Activated CD4-positive, alpha-beta T cell treated with anti-CD3 and anti-CD28 coated beads for 4 hours (primary cell): Measurements from ENCODE around the gene MAPKAPK3.

Experiments
- DNase-seq, 2 donors: peaks; one replicate each; pipeline ENCODE4 v3.0.0-alpha.2; 2020

MAPKAPK3 gene

DNA sequence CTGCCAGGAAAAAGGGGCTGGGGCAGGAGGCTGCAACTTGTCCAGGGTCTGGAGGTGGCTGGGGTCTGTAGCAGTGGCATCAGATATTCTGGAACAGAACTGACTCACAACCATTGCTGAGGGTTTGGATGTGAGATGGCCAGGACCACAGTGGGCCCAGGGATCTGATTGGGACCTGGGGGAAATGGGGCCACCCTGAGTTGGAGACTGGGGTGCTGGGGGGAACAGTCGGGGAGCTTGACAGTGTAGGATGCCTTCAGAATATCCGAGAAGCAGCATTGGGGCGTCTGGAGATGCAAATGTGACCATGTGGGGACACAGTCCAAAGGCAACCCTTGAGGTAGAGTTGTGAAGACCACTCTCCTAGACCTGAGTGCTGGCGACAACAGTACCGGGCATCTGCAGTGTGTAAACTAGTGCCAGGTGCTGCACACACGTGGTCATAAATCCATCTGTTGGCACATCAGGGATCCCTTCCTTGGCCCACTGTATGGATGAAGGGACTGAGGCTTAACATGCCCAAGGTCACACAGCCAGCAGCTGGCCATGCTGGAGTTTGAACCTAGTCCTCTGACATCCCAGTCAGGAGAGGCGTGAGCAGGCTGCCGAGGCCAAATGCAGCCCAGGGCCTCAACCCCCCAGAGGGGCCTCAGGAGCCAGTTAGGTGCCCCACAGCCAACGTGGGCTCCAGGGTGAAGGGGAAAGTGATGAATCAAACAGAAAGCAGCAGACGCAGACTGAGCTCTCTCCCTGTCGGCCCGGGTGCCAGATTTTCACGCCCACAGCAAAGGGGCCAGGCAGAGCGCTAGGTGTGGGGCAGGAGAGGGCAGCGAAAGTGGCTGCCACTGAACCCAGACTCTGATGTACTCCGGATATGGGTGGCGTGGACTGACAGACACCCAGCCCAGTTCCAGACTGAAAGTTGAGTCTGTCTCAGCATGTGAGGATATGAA is 28.9 kb upstream of the MAPKAPK3 start:
- DNase-seq = peak; percentile 64 to 72

- DNase-seq = no peak
These were observed 28.1 kb upstream of the MAPKAPK3 start for GRCh38 chr3:50588759-50589433.

- DNase-seq = no peak
These were observed 25.7 kb upstream of the MAPKAPK3 start for GRCh38 chr3:50591196-50591741.

- no peak for DNase-seq
These were observed 24.4 kb upstream of the MAPKAPK3 start for GRCh38 chr3:50592568-50592967.

DNA sequence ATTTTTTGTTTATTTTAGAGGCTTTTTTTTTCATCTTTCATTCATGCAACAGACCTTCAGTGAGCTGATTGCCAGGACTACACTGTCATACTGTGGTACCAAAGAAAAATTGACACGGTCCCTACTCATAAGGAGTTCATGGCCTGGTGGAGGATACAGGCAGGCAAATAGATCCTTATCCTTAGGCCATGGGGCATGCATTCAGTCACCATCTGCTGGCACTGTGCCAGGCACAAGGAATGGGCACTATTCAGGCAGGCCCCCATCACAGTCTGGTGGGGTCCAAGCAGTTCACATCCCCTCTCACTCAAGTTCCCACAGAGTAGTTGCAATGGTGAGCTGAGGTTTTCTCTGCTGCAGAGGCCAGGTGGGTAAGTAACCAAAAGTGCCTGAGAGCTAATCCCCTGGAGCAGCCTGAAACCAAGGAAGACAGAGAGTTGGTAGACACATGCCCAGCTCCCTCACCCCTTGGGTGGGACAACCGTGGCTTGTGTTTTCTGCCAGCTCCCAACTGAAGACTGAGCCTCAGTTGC is 22.6 kb upstream of the MAPKAPK3 start:
- no peak for DNase-seq

DNA sequence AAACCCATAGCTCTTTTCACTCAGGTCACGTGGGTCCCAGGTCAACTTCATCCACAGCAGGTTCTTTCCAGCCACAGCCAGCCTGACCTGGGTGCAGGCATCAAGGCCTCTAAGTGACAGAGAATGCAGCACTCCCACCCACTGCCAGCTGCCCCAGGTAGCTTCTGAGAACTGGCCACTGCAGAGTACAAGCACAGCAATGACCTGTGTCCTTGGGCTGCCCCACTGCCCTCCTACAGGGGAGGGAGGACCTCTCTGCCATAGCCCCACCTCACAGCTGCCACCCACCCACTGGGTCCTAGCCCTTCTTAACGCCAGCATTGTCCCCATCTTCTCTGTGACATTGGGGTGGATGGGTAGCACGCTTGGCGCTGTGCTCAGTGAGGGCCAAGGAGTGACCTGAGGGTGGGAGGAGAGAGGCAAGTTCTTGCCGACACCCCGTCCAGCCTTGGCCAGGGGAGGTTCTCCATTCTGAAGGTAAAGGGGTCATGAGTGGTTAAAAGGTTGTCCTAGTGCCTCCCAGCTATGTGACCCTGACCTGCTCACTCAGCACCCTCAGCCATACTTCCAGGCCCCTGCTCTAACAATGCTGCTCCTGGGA is 17.7 kb upstream of the MAPKAPK3 start:
- no peak for DNase-seq

GRCh38 chr3:50599716-50600118 is 17.2 kb upstream of the MAPKAPK3 start:
- DNase-seq = no peak

DNA sequence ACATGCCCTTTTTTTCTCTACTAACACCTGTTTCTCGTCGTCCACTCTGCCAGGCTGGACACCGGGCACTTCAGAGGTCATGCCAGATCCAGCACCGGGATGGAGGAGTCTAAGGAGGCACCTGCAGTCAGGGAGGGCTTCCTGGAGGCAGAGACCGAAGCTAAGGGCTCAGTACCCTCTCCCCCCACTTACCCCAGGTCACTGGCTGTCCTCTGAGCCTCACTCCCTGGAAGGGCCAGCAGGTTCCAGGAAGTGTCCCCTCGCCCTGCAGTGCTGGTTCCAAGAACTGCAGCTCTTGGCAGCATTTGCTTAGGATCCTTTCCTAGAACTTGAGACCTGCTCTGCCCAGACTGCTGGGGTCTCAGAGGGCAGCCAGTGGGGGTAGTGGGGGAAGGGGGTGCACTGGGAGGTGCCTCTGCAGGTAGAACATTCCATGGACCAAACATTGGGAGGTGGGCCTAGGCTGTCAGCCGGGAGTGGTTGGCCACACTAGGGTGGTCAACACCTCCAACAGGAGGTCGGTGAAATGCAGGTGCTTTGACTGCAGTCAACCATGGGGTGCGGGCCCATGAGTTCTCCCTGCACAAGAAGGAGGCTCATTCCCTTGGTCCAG is 16.7 kb upstream of the MAPKAPK3 start:
- DNase-seq = no peak

- peak; percentile 94 to 95 for DNase-seq
These were observed 15.9 kb upstream of the MAPKAPK3 start for GRCh38 chr3:50600841-50601591.

DNA sequence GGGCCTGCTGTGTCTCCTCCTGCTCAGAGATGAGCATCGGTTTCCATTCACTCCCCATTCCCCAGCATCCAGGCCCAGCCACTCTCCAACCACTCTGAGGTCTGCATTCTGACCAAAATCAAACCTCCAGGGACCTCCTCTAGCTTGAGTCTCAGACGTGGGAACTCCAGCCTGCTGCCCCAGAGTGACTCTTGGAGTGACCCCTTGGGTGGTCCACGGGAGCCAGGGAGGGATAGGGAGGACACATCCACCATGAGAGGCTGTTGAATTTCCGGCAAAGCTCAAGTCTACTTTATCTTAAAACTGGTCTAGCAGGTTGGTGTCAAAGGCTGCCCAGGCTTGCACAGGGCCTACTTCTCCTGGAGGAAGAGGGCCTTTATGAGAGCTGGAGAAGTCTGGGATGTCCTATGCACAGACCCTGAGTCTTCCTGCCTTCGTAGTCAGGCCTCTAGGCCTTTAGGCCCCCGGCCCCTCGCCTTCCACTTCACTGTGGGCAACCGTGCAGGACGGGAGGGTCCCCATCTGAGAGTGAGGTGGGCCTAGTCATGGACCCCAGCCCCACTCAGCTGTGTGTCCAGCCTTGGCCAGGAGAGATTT is 14.3 kb upstream of the MAPKAPK3 start:
- DNase-seq = no peak

GRCh38 chr3:50603261-50604109 is 13.5 kb upstream of the MAPKAPK3 start:
- no peak for DNase-seq

DNA sequence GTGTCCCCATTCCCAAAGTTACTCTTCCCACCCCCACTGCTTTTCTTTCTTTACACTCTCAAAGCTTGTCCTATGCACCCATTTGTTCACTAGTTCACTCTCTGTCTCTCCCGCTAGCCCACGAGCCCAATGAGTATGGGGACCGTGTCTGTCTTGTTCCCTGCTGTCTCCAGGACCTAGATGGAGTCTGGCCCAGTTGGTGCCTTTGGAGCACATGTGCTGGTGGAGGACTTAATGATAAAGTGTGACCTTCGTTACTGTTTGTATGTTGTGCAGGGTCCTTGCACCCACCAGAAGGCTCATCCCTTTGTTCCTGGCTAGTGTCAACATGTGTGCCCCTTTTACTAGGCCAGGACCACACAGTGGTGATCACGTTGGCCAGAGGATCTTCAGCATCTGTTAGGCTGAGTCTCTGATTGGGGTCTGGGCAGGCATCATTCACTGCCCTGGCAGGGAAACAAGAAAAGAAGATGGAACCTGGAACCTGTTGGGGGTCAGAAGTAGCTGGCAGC is 12.8 kb upstream of the MAPKAPK3 start:
- DNase-seq = no peak

DNA sequence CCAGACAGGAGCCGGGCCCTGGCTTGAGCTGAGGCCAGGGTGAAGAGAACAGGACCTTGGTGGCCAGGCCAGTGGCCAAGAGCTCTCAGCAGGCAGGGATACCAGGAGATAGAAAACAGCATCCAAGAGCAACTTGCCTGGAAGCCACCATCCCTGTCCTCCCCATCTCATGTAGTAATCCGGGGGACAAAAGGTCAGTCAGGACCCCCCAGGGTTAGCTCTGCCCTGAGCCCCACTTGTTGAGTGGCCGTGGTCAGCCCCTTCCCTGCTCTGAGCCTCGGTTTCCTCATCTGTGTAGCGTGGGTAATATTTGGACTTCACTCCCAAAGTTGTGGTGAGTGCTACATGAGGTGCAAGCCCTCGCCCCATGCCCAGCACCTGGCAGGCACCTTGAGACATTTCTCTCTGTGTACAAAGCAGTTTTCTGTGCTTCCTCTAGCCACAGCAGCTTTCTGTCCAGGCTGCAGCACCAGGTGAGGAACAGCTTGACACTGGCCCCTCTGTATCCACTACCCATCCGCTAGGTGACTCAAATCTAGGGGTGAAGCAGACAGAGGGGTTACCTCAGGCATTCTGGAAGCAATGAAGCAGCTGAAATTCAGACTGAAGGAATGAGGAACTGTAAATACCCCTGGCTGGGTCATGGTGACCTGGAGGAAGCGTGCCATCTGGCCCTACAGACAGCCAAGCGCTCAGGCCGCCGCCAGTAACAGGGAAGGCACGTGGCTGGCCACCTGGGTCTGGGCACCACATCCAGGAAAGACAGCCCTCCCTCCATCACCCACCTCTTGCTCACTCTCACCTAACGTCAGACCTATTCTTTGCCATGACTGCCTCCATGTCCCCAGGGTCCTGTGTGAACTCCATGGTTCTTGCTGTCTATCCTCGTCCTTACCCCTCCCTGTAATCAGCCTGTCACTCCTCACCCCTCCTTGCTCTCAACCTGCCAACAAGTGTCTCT is 12.0 kb upstream of the MAPKAPK3 start:
- DNase-seq = no peak

DNA sequence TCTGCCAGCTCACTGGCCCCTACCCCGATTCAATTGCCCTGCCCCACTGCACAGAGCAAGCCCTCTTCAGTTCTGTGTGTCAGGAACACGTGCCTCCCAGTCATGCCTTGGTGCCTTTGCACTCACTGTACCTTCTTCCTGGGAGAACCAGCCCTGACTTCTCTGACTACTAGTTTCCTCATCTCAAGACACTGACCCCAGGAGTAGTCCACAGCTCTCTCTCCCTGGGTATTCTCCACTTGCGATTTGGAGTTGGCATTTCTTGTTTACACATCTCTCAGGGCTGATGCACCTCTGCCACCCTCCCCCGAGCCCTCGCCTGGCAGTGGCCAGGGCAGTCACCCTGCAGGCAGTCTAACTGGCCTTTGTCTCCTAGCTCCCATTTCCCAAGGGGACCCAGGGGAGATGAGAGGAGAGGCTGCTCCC is 11.0 kb upstream of the MAPKAPK3 start:
- peak; percentile 24 to 30 for DNase-seq

DNA sequence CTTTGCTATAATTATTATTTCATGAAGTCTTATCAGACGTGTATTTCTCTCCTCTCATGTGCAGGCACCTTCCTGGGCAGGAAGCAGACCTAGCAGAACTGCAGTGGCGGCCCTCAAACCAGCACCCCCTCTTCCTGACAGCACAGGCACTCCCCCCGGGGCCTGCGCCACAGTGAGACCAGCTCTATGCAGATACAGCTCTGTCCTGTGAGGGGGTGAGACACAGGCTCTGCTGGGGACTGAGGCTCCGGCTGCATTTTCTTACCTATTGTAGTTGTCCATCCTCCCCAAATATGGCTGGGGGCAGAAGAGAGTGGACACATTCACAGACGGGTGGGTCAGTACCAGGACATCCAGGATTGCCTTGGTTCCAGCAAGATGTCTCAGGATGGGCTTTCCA is 10.4 kb upstream of the MAPKAPK3 start:
- peak in 1 of 2 donors; percentile 35 for DNase-seq

DNA sequence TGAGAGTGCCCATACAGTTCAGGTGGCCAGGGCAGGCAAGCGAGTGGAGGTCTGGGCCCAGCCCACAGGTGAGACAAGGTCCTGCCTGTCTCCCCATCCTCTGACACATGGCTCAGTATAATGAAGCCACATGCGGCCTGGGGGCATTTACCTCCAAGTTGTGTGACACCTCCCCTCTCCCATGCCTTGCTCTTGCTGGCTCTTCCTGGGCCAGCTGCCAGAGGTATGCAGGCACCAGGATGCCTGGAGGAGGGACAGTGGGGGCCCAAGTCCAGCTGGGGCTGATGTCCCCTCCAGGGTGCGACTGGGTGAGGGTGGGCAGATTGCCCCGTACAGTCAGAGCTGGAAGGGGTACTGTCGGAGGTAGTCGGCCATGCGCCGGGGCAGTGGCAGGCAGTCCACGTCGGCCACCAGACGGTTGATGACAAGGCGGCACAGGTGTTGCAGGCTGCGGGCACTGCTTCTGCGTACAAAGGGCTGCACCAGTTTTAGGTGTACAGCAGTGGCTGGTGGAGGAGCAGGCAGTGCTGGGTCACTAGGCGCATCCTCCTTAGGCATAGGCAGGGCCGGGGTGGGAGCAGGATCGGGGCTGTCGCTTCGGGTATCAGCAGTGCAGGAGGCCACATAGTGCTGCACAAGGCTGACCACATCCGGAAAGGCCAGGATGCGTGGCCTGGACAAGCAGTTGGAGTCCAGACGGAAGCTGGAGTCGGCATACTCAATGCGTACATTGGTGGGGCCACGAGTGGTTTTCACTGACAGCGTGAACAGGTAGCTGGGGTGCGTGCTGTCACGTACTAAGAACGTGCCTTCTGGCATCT is 9.5 kb upstream of the MAPKAPK3 start:
- peak; percentile 18 to 21 for DNase-seq

- no peak for DNase-seq
These were observed 8.7 kb upstream of the MAPKAPK3 start for GRCh38 chr3:50608278-50608677.
